OCI-LY1 (cell line): Measurements from ENCODE around the gene ZNF669.

Experiments
- CTCF ChIP-seq: fragments of 200-600 bp; sonication (generic), shearing (Covaris generic); IDR thresholded peaks from 2 replicates; pipeline ENCODE4 v1.5.1; 2017; ENCODE audit warnings: mild to moderate bottlenecking, antibody characterized with exemption, low read length, moderate library complexity, mixed read lengths
- EZH2 ChIP-seq: fragments of 200-600 bp; sonication (generic), shearing (Covaris generic); IDR thresholded peaks from 2 replicates; pipeline ENCODE4 v1.8.0; 2017; ENCODE audit warnings: borderline replicate concordance, mixed run types, mild to moderate bottlenecking, antibody characterized with exemption, low read length, moderate library complexity, mixed read lengths

- no peak for TF ChIP-seq CTCF
- TF ChIP-seq EZH2 = no peak
These were observed 17.2 kb upstream of the ZNF669 start for GRCh38 chr1:247121382-247121781.
